HG02981 (cell line): ENCODE measurements around the gene CEP72.

Source experiments
- ATAC-seq: cut with Tn5 transposase; IDR thresholded peaks from one replicate; pipeline ENCODE4 v1.9.1; 2021; ENCODE audit warnings: mild to moderate bottlenecking, moderate library complexity; ENCODE audit not compliant: unreplicated experiment

Gene CEP72

GRCh38 chr5:652023-652515 lies 39.9 kb downstream of the CEP72 start:
- ATAC-seq = no peak

- ATAC-seq = no peak
These were observed 40.7 kb downstream of the CEP72 start for GRCh38 chr5:652773-653350.

GRCh38 chr5:654071-654778 lies 42.1 kb downstream of the CEP72 start:
- ATAC-seq = no peak

GRCh38 chr5:655406-655805 lies 43.3 kb downstream of the CEP72 start:
- ATAC-seq = no peak

- ATAC-seq = no peak
These were observed 45.4 kb downstream of the CEP72 start for GRCh38 chr5:657570-657969.

GRCh38 chr5:658103-658502 lies 46.0 kb downstream of the CEP72 start:
- no peak for ATAC-seq

- no peak for ATAC-seq
These were observed 47.5 kb downstream of the CEP72 start for GRCh38 chr5:659496-660263.

GRCh38 chr5:660491-661030 lies 48.4 kb downstream of the CEP72 start:
- ATAC-seq = no peak

GRCh38 chr5:661891-662750 lies 50.0 kb downstream of the CEP72 start:
- no peak for ATAC-seq

GRCh38 chr5:662751-663435 lies 50.8 kb downstream of the CEP72 start:
- ATAC-seq = no peak

- no peak for ATAC-seq
These were observed 51.5 kb downstream of the CEP72 start for GRCh38 chr5:663436-664342.

GRCh38 chr5:664343-664993 lies 52.3 kb downstream of the CEP72 start:
- ATAC-seq = no peak

GRCh38 chr5:664994-665360 lies 52.8 kb downstream of the CEP72 start:
- ATAC-seq = no peak

- ATAC-seq = no peak
These were observed 53.4 kb downstream of the CEP72 start for GRCh38 chr5:665541-665955.

GRCh38 chr5:665956-666711 lies 54.0 kb downstream of the CEP72 start:
- no peak for ATAC-seq

- ATAC-seq = no peak
These were observed 54.8 kb downstream of the CEP72 start for GRCh38 chr5:666816-667498.

- ATAC-seq = no peak
These were observed 56.3 kb downstream of the CEP72 start for GRCh38 chr5:668283-668995.
